IMR-90 (cell line): ENCODE data around the gene NOD2. TPM values are rescaled to one million over a fixed set of nuclear protein-coding genes. Genes with fewer than 3 reads are reported as not detected.

Experiments used
- ATAC-seq: fragments of 200-7000 bp; cut with Tn5 transposase; 2 replicates; pipeline ENCODE4 v1.9.1; 2020; ENCODE audit warnings: low read depth, mild to moderate bottlenecking, moderate library complexity
- BruUV-seq: library from RNA; stranded (reverse); fragments of 400-500 nt; replicated peaks from 2 replicates; lab custom pipeline; 2021; lab: Mats Ljungman, UMichigan
- CTCF ChIA-PET: fragments of 300-600 bp; formaldehyde crosslinking; extraction: SDS; loops from one replicate; lab custom pipeline; 2021; ENCODE audit warnings: antibody characterized with exemption; lab: Yijun Ruan, JAX
- POLR2A ChIA-PET: fragments of 300-600 bp; sonication (Branson Sonifier 250); formaldehyde crosslinking; loops from one replicate; lab custom pipeline; 2022; ENCODE audit warnings: antibody characterized with exemption; ENCODE audit not compliant: unreplicated experiment; lab: Charles Lee
- DNase-seq: peaks from one replicate; pipeline ENCODE4 v3.0.0; 2013
- H2AFZ ChIP-seq: replicated peaks from 2 replicates; pipeline ENCODE3; 2013; ENCODE audit warnings: low read length, mild to moderate bottlenecking; ENCODE audit not compliant: poor library complexity
- H2AK5ac ChIP-seq: 2 replicates; pipeline ENCODE4 v1.6.1; 2013; ENCODE audit warnings: low read depth, low read length, inconsistent platforms
- H2AK9ac ChIP-seq: replicated peaks from 2 replicates; pipeline ENCODE3; 2013; ENCODE audit warnings: mild to moderate bottlenecking, low read depth, low read length, moderate library complexity; ENCODE audit not compliant: poor library complexity
- H2BK120ac ChIP-seq: 2 replicates; pipeline ENCODE4 v1.6.1; 2013; ENCODE audit warnings: low read depth, low read length, inconsistent platforms
- H2BK15ac ChIP-seq: 3 replicates; pipeline ENCODE4 v1.6.1; 2013; ENCODE audit warnings: low read depth, low read length, inconsistent platforms
- H2BK20ac ChIP-seq: 2 replicates; pipeline ENCODE4 v1.6.1; 2013; ENCODE audit warnings: low read depth, mild to moderate bottlenecking, inconsistent platforms, low read length, moderate library complexity
- H2BK5ac ChIP-seq: 2 replicates; pipeline ENCODE4 v1.6.1; 2013; ENCODE audit warnings: mild to moderate bottlenecking, low read depth, low read length, inconsistent platforms; ENCODE audit not compliant: poor library complexity, severe bottlenecking
- H3K14ac ChIP-seq: replicated peaks from 2 replicates; pipeline ENCODE4 v1.6.1; 2013; ENCODE audit warnings: low read depth, low read length, inconsistent platforms
- H3K18ac ChIP-seq: 2 replicates; pipeline ENCODE4 v1.6.1; 2013; ENCODE audit warnings: low read depth, low read length, control low read depth
- H3K23ac ChIP-seq: 2 replicates; pipeline ENCODE4 v1.6.1; 2013; ENCODE audit warnings: low read depth, low read length, inconsistent platforms
- H3K27ac ChIP-seq: 2 replicates; pipeline ENCODE4 v1.5.1; 2013; ENCODE audit warnings: mild to moderate bottlenecking, control low read depth, low read length; ENCODE audit not compliant: insufficient read depth
- H3K27me3 ChIP-seq: 2 replicates; pipeline ENCODE4 v1.6.1; 2013; ENCODE audit warnings: low read length; ENCODE audit not compliant: control insufficient read depth, insufficient read depth
- H3K36me3 ChIP-seq: 2 replicates; pipeline ENCODE4 v1.6.1; 2013; ENCODE audit warnings: low read length, mixed read lengths; ENCODE audit not compliant: control insufficient read depth, insufficient read depth
- H3K4ac ChIP-seq: 2 replicates; pipeline ENCODE4 v1.6.1; 2013; ENCODE audit warnings: low read depth, low read length, inconsistent platforms
- H3K4me1 ChIP-seq: 2 replicates; pipeline ENCODE4 v1.6.1; 2013; ENCODE audit warnings: low read length, mixed read lengths; ENCODE audit not compliant: control insufficient read depth, insufficient read depth
- H3K4me2 ChIP-seq: 2 replicates; pipeline ENCODE4 v1.6.1; 2013; ENCODE audit warnings: low read depth, mild to moderate bottlenecking, control low read depth, low read length, moderate library complexity
- H3K4me3 ChIP-seq: 2 replicates; pipeline ENCODE4 v1.5.1; 2013; ENCODE audit warnings: low read depth, mild to moderate bottlenecking, control low read depth, low read length, moderate library complexity; ENCODE audit not compliant: insufficient read depth
- H3K56ac ChIP-seq: 2 replicates; pipeline ENCODE4 v1.6.1; 2013; ENCODE audit warnings: low read length, inconsistent platforms; ENCODE audit not compliant: insufficient read depth; ENCODE audit errors: extremely low read depth
- H3K79me1 ChIP-seq, 2 experiments: 2 replicates each; pipeline ENCODE4 v1.6.1; 2013; ENCODE audit warnings: low read length in 2 of 2, inconsistent platforms in 1 of 2, low read depth in 1 of 2
- H3K9ac ChIP-seq: 2 replicates; pipeline ENCODE4 v1.6.1; 2013; ENCODE audit warnings: low read depth, low read length, control low read depth
- H3K9me1 ChIP-seq: 2 replicates; pipeline ENCODE4 v1.6.1; 2013; ENCODE audit warnings: low read length, inconsistent platforms; ENCODE audit not compliant: insufficient read depth
- H3K9me3 ChIP-seq: 2 replicates; pipeline ENCODE4 v1.6.1; 2013; ENCODE audit warnings: low read length; ENCODE audit not compliant: control insufficient read depth, insufficient read depth
- H4K20me1 ChIP-seq: 2 replicates; pipeline ENCODE4 v1.6.1; 2013; ENCODE audit warnings: low read length, inconsistent platforms; ENCODE audit not compliant: insufficient read depth
- H4K5ac ChIP-seq: 2 replicates; pipeline ENCODE4 v1.6.1; 2013; ENCODE audit warnings: mild to moderate bottlenecking, low read depth, low read length, control low read depth
- H4K8ac ChIP-seq, 2 experiments: 2 replicates each; pipeline ENCODE4 v1.6.1; 2013; ENCODE audit warnings: low read depth in 2 of 2, low read length in 2 of 2, control low read depth in 1 of 2, inconsistent platforms in 1 of 2
- H4K91ac ChIP-seq: 2 replicates; pipeline ENCODE4 v1.6.1; 2013; ENCODE audit warnings: low read depth, low read length, inconsistent platforms; ENCODE audit not compliant: insufficient read depth
- MAFK ChIP-seq: IDR thresholded peaks from 2 replicates; pipeline ENCODE4 v1.6.1; 2012; ENCODE audit warnings: low read depth, low read length, improper control_type of control experiment
- MXI1 ChIP-seq: IDR thresholded peaks from 2 replicates; pipeline ENCODE4 v1.6.1; 2012; ENCODE audit warnings: low read depth, mild to moderate bottlenecking, low read length, moderate library complexity, borderline replicate concordance
- POLR2A ChIP-seq: IDR thresholded peaks from 2 replicates; pipeline ENCODE4 v1.6.1; 2012; ENCODE audit warnings: mild to moderate bottlenecking, low read depth, low read length
- RCOR1 ChIP-seq: IDR thresholded peaks from 2 replicates; pipeline ENCODE4 v1.6.1; 2012; ENCODE audit warnings: mild to moderate bottlenecking, low read length, improper control_type of control experiment; ENCODE audit not compliant: insufficient replicate concordance
- WGBS, 2 experiments: methylation state at CpG; one replicate each; pipeline versions ENCODE4 v1.1.5 to v1.1.7; 2013; ENCODE audit warnings: missing lambda C conversion rate in 2 of 2; ENCODE audit not compliant: insufficient read length in 1 of 2; ENCODE audit errors: extremely low coverage in 2 of 2; 5-methylcytosine and 5-hydroxymethylcytosine counted together
- dilution Hi-C: fragments of 300-500 bp; cut with HindIII; formaldehyde crosslinking; loops from one replicate; pipeline ENCODE4 v1.14.3; 2018; ENCODE audit warnings: low sequenced_read_pairs; ENCODE audit not compliant: unreplicated experiment
- in situ Hi-C: fragments of 300-500 bp; cut with MboI; formaldehyde crosslinking; loops from 3 replicates; pipeline ENCODE4 v1.14.3; 2019; ENCODE audit warnings: low sequenced_read_pairs, inconsistent platforms, mixed read lengths
- intact Hi-C: fragments of 100-400 bp; cut with micrococcal nuclease; formaldehyde crosslinking; loops from 2 replicates; pipeline ENCODE4 v1.10.0; 2022
- polyA plus RNA-seq, 3 experiments: library from polyadenylated mRNA; depleted of rRNA; stranded (reverse); fragments of >200 nt; gene quantifications; 2 replicates each; pipeline ENCODE4 v1.2.3, GENCODE V29; 2012; ENCODE audit warnings: low replicate concordance in 1 of 3
- total RNA-seq: library from RNA; depleted of rRNA; stranded (reverse); fragments of >200 nt; gene quantifications from 2 replicates; pipeline ENCODE4 v1.2.3, GENCODE V29; 2012
- TF ChIP-seq, protein P1 (sequence below): conservative IDR thresholded peaks from 2 replicates; pipeline ENCODE4 v1.5.1; 2012; ENCODE audit warnings: mild to moderate bottlenecking, low read depth, low read length, improper control_type of control experiment

The NOD2 gene
- total and polyA plus RNA-seq, 2 of the 4 experiments (the other 2 are of a cell fraction) = not detected

DNA sequence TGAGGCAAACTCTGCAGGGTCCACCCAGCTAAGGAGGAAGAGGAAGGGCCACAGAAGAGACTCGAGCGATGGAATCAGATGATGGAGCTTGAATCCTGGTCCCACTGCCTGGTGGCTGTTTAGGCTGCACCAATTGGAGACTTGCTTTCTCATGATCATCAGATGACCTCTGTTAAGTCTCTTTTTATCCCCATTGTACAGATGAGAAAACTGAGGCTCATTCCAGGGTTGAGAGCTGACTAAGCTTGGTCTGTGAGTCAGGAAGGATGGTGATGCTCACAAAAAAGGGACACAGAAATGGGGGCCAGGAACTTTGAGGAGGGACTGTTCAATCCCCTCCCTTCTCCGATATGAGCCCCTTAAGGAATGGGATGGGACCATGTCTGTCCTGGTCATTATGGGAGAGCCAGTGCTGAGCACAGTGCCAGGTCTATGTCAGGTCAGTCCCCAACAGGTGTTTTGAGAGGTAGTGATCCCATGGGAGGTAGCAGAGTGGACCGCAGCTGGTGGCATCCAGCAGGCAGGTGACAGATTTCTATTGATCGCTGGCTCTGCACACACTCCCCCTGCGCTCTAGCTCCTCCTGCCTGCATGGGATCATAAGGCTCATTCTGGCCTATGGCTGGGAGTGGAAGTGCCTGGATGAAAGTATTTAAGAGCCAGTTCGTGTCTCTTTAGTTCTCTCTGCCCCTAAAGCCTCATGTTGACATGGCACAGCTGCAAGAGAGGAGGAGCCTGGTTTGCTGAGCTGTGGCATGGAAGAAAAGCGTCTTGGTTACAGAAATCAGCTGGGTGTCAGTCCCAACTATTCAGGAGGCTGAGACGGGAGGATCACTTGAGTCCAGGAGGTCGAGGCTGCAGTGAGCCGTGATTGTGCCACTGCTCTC is 39.5 kb upstream of the NOD2 start:
- H2BK20ac ChIP-seq = no peak overlapping the region
- 37% methylated on average over 3 of the region's 11 CpGs; no CpG with 5 or more reads in 1 of the 2 experiments for WGBS, 2 experiments
- H3K4me3 ChIP-seq = no peak overlapping the region
- H3K27ac ChIP-seq = no peak overlapping the region
- no peaks in the 10 kb centered on the region for H3K4me1 ChIP-seq
- no peak overlapping the region for H3K4me2 ChIP-seq
- POLR2A ChIA-PET = no interaction called here
- intact Hi-C loops (no loop called here), dilution Hi-C loops (no loop called here), in situ Hi-C loops (loop anchor here (25.0 kb wide), 1 partner anchor 442 kb away; no protein-coding TSS in a partner anchor)
- no peak overlapping the region for H2AFZ ChIP-seq
- BruUV-seq = no TSS peak
- no peak for TF ChIP-seq RCOR1
- no peak for TF ChIP-seq MXI1
- TF ChIP-seq, protein P1, sequence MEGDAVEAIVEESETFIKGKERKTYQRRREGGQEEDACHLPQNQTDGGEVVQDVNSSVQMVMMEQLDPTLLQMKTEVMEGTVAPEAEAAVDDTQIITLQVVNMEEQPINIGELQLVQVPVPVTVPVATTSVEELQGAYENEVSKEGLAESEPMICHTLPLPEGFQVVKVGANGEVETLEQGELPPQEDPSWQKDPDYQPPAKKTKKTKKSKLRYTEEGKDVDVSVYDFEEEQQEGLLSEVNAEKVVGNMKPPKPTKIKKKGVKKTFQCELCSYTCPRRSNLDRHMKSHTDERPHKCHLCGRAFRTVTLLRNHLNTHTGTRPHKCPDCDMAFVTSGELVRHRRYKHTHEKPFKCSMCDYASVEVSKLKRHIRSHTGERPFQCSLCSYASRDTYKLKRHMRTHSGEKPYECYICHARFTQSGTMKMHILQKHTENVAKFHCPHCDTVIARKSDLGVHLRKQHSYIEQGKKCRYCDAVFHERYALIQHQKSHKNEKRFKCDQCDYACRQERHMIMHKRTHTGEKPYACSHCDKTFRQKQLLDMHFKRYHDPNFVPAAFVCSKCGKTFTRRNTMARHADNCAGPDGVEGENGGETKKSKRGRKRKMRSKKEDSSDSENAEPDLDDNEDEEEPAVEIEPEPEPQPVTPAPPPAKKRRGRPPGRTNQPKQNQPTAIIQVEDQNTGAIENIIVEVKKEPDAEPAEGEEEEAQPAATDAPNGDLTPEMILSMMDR = no peak
- no peak for TF ChIP-seq MAFK
- TF ChIP-seq POLR2A = no peak
- H3K14ac ChIP-seq = no peak overlapping the region
- peaks cover 6% of the 10 kb centered on the region; the same call in 1 of the 2 replicates for H3K27me3 ChIP-seq
- no peak for ATAC-seq
- no peak overlapping the region for H2BK120ac ChIP-seq
- CTCF ChIA-PET = interaction anchor here (1.9 kb wide), 1 partner anchor 11 kb away, joined by 11 read pairs; no protein-coding TSS in a partner anchor
- H2BK15ac ChIP-seq = no peak overlapping the region
- no peaks in the 10 kb centered on the region for H3K79me1 ChIP-seq
- H2BK5ac ChIP-seq = no peak overlapping the region
- no peak overlapping the region for H3K18ac ChIP-seq
- no peaks in the 10 kb centered on the region for H3K36me3 ChIP-seq
- no peak overlapping the region for H3K56ac ChIP-seq
- no peak overlapping the region for H3K4ac ChIP-seq
- DNase-seq = no peak
- H2AK5ac ChIP-seq = no peak overlapping the region
- H3K9me1 ChIP-seq = no peaks in the 10 kb centered on the region
- H3K9ac ChIP-seq = no peak overlapping the region
- no peaks in the 10 kb centered on the region for H4K20me1 ChIP-seq
- H2AK9ac ChIP-seq = no peak overlapping the region
- H3K9me3 ChIP-seq = no peaks in the 10 kb centered on the region
- H3K23ac ChIP-seq = no peak overlapping the region
- H4K91ac ChIP-seq = no peak overlapping the region
- H4K5ac ChIP-seq = no peak overlapping the region
- H4K8ac ChIP-seq = no peak overlapping the region
